ENCODE data around the gene SMARCA4.
"Not testable (repeated sequence)": the region's sequence is repeated elsewhere in the genome, so short reads cannot be mapped to it uniquely, and the experiment has no call there.

DNA sequence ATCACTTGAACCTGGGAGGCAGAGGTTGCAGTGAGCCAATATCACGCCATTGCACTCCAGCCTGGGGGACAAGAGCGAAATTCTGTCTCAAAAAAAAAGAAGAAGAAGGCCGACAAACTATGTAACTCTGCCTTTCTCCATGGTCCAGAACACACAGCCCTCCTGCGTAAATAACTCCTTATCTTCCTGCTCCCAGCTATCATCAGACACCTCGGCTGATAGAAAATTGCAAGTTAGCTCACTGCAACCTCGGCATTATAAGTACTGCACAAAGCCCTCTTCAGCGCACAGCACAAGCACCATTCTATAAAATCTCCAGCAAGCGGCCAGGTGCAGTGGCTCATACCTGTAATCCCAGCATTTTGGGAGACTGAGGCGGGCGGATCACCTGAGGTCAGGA is 142.8 kb downstream of the SMARCA4 start:
- TF ChIP-seq POLR2A (IDR thresholded peaks at IDR 0.05; ENCODE audit: low read depth, low read length); POLR2AphosphoS5 (IDR thresholded peaks at IDR 0.05; ENCODE audit: low read depth, low read length); TAF1 (IDR thresholded peaks at IDR 0.05; ENCODE audit: borderline replicate concordance, low read depth, low read length): not testable (repeated sequence)
